ENCODE results near the gene DMRT3.

The DMRT3 gene

DNA sequence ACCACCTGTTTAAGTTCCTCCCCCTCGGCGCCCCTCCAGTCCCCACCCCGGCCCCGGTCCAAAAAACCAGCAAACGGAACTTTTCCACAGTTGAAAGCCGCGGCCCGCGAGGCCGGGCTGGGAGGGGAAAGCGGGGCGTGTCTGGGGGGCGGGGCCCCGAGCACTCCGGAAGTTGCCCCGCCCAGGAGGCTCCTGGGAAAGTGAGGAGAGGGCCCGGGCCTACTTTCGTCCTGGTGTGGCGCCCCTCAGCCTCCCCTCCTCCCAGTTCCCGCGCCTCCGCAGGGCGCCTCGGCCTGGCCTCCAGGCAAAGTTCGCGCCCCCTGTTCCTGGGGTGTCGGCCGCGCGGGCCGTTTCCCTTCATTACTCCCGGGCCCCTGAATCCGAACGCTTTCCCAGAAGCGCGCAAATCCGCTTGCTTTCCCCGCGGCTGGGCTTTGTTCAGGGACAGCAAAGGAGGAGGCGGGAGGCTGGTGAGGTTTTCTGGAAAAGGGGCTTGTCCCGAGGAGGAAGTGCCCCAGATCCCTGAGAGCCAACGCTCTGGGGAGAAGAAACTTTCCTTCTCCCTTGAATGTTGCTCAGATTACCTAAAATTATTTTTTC lies 4.5 kb upstream of the DMRT3 start:
- Histone ChIP-seq H3K4me1 (ENCODE audit: control insufficient read depth, insufficient read depth, low read length, poor library complexity, severe bottlenecking) (peaks cover 4% of the 10 kb centered on the region), H3K36me3 (ENCODE audit: control insufficient read depth, insufficient read depth, low read length) (no peaks in the 10 kb centered on the region), H3K27ac (ENCODE audit: low read depth, low read length, severe bottlenecking) (no peak overlapping the region), H3K4me3 (ENCODE audit: extremely low read depth, insufficient read depth, low read length, poor library complexity, severe bottlenecking) (peak overlapping the region; percentile 18), H3K9me3 (ENCODE audit: control insufficient read depth, low read length) (no peaks in the 10 kb centered on the region)
- 0% methylated on average over 14 to 23 of the region's 42 CpGs for WGBS, 2 experiments (ENCODE audit: insufficient coverage in 2 of 2)

DNA sequence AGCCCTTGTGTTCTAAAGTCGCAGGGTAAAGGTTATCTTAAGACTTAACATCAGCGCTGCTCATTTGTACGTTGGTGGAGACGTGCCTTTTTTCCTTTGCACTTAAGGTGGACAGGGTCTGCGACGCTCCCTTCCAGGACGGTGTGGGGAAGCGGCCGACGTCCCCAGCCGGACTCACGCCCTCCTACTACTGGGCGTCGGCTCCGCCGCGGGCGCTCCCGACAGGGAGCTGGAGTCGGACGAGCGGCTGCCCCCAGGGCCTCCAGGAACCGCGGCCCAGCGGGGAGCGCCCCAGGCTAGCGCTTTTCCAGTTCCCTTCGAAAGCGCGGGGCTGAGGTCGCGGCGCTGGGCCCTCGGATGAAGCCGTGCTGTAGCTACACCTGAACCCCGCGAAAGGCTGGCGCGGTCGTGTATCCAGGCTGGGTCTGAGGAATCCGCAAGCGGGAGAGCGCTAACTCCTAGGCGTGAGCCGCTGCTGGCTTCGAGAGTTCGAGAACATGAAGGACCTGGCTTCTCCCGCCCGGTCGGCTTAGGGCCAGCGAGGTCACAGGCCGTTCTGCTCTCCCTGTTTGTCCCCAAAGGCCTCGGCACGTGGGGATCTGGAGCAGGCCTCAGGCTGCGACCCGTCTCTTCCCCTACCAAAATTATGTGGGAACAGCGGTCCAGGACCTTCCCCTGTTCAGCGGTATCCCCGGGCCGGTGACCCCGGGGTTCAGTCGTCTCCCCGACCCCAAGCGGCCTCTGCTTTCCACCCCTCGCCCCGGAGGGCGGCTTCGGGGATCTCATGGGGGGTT lies 3.8 kb upstream of the DMRT3 start:
- peaks cover 4% of the 10 kb centered on the region for H3K4me1 ChIP-seq (ENCODE audit: control insufficient read depth, insufficient read depth, low read length, poor library complexity, severe bottlenecking)
- H3K27ac ChIP-seq (ENCODE audit: low read depth, low read length, severe bottlenecking), result no peak overlapping the region
- H3K4me3 ChIP-seq (ENCODE audit: extremely low read depth, insufficient read depth, low read length, poor library complexity, severe bottlenecking), result peak overlapping the region; percentile 18
- no peaks in the 10 kb centered on the region for H3K9me3 ChIP-seq (ENCODE audit: control insufficient read depth, low read length)
- WGBS, 2 experiments (ENCODE audit: insufficient coverage in 2 of 2), result 2 to 3% methylated on average over 62 of the region's 68 CpGs
- no peaks in the 10 kb centered on the region for H3K36me3 ChIP-seq (ENCODE audit: control insufficient read depth, insufficient read depth, low read length)

DNA sequence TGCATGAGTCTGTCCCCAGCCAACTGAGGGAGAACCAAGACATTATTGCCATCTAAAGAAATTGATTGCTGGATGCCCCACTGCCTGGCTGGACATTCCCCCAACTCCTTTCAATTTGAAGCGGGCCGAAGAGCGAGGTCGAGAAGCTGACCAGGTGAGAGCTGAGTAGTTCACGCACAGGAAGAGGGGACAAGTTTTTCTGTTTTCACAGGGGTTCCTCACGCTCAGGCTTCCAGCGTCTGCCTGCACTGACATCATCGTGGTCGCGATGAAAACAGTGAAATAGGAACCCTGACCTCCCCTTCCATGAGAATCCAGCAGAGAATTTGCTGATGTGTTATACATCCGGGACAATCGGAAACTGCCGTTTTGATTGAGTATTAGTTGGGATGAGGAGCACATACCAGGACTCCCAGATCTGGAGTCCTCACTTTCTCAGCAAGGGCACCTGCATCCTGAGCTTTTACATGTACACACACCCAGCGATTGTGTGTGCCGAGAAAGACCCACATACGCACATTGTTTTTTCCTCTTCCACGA lies 3.1 kb upstream of the DMRT3 start:
- H3K27ac ChIP-seq (ENCODE audit: low read depth, low read length, severe bottlenecking), result no peak overlapping the region
- no peak overlapping the region for H3K4me3 ChIP-seq (ENCODE audit: extremely low read depth, insufficient read depth, low read length, poor library complexity, severe bottlenecking)
- no peaks in the 10 kb centered on the region for H3K36me3 ChIP-seq (ENCODE audit: control insufficient read depth, insufficient read depth, low read length)
- H3K9me3 ChIP-seq (ENCODE audit: control insufficient read depth, low read length), result no peaks in the 10 kb centered on the region
- peaks cover 4% of the 10 kb centered on the region for H3K4me1 ChIP-seq (ENCODE audit: control insufficient read depth, insufficient read depth, low read length, poor library complexity, severe bottlenecking)
- WGBS, 2 experiments (ENCODE audit: insufficient coverage in 2 of 2), result 5 to 6% methylated on average over 12 of the region's 17 CpGs

- Histone ChIP-seq H3K27ac (ENCODE audit: low read depth, low read length, severe bottlenecking) (no peak overlapping the region), H3K36me3 (ENCODE audit: control insufficient read depth, insufficient read depth, low read length) (no peaks in the 10 kb centered on the region), H3K9me3 (ENCODE audit: control insufficient read depth, low read length) (no peaks in the 10 kb centered on the region), H3K4me3 (ENCODE audit: extremely low read depth, insufficient read depth, low read length, poor library complexity, severe bottlenecking) (no peak overlapping the region), H3K4me1 (ENCODE audit: control insufficient read depth, insufficient read depth, low read length, poor library complexity, severe bottlenecking) (peaks cover 4% of the 10 kb centered on the region)
- 1 to 3% methylated on average over 11 to 17 of the region's 29 CpGs for WGBS, 2 experiments (ENCODE audit: insufficient coverage in 2 of 2)
Measured at GRCh38 chr9:974031-974995, 2.1 kb upstream of the DMRT3 start.

DNA sequence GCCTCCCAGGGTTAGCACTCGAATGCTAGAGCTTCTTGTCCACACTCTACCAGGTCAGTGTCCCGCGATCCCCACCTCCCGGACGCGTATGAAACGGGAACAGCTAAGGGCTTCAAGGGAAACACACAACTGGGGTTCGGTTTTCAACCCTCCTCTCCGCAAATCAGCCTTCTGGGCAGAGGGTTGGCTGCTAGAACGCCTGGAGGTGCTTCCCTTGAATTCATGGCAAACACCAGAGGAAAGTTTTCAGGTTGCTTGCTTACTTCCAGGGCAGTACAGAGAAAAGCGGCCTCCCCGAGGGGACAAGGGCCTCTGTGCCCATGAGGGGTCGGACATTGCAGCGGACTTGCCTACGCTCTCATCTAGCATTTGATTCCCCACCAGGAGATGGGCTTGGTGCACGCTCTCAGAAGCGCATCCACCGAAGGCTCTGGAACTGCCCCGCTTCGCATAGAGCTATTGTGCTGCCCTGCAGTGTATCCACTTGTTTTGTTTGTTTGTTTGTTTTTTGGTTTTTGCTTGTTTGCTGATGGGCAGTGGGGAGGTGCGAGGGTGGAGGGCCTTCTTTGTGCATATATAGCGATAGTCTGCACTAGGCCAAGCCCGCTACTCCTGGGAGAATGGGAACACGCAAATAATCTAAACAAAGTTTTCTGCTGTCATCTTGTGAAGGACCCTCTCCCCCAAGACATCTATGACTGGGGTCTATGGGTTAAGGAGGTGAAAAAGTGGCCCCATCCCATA lies 1.3 kb upstream of the DMRT3 start:
- Histone ChIP-seq H3K4me3 (ENCODE audit: extremely low read depth, insufficient read depth, low read length, poor library complexity, severe bottlenecking) (no peak overlapping the region), H3K4me1 (ENCODE audit: control insufficient read depth, insufficient read depth, low read length, poor library complexity, severe bottlenecking) (peaks cover 4% of the 10 kb centered on the region)
- WGBS, 2 experiments (ENCODE audit: insufficient coverage in 2 of 2), result 1 to 4% methylated on average over 12 to 15 of the region's 24 CpGs

GRCh38 chr9:975740-976257 lies 656 bp upstream of the DMRT3 start:
- Histone ChIP-seq H3K27ac (ENCODE audit: low read depth, low read length, severe bottlenecking) (no peak overlapping the region), H3K4me3 (ENCODE audit: extremely low read depth, insufficient read depth, low read length, poor library complexity, severe bottlenecking) (no peak overlapping the region), H3K4me1 (ENCODE audit: control insufficient read depth, insufficient read depth, low read length, poor library complexity, severe bottlenecking) (peaks cover 4% of the 10 kb centered on the region), H3K9me3 (ENCODE audit: control insufficient read depth, low read length) (no peaks in the 10 kb centered on the region), H3K36me3 (ENCODE audit: control insufficient read depth, insufficient read depth, low read length) (no peaks in the 10 kb centered on the region)
- 1 to 3% methylated on average over 7 to 12 of the region's 23 CpGs for WGBS, 2 experiments (ENCODE audit: insufficient coverage in 2 of 2)

More for the DNA sequence above, 1.3 kb upstream of the DMRT3 start:
- H3K27ac ChIP-seq (ENCODE audit: low read depth, low read length, severe bottlenecking), result no peak overlapping the region
- H3K36me3 ChIP-seq (ENCODE audit: control insufficient read depth, insufficient read depth, low read length), result no peaks in the 10 kb centered on the region
- H3K9me3 ChIP-seq (ENCODE audit: control insufficient read depth, low read length), result no peaks in the 10 kb centered on the region

DNA sequence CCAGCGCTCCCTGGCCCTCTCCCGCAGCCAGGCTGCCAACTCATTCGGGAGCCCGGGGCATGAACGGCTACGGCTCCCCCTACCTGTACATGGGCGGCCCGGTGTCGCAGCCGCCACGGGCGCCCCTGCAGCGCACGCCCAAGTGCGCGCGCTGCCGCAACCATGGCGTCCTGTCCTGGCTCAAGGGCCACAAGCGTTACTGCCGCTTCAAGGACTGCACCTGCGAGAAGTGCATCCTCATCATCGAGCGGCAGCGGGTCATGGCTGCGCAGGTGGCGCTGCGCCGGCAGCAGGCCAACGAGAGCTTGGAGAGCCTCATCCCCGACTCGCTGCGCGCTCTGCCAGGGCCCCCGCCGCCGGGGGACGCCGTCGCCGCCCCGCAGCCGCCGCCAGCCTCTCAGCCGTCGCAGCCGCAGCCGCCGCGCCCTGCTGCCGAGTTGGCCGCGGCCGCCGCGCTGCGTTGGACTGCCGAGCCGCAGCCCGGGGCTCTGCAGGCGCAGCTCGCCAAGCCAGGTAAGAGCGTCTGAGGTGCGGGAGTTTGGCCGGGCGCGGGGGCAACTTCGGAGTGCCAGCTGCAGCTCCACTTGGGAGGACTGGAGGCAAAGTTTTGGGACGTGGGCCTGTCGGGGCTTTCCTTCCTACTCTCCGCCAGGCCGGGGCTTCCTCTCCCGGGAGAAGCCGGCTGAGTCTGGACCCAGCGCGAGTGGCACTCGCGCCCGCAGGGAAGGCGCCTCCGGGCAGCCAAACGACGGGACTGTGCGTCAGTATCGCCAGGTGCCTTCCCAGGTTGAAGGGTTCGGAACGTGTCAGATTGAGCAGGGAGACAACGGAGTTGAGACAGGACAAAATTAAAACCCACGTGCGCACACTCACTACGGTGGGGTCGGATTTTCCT lies 735 bp downstream of the DMRT3 start:
- Histone ChIP-seq H3K36me3 (ENCODE audit: control insufficient read depth, insufficient read depth, low read length) (no peaks in the 10 kb centered on the region), H3K4me1 (ENCODE audit: control insufficient read depth, insufficient read depth, low read length, poor library complexity, severe bottlenecking) (peaks cover 4% of the 10 kb centered on the region), H3K4me3 (ENCODE audit: extremely low read depth, insufficient read depth, low read length, poor library complexity, severe bottlenecking) (no peak overlapping the region), H3K27ac (ENCODE audit: low read depth, low read length, severe bottlenecking) (no peak overlapping the region), H3K9me3 (ENCODE audit: control insufficient read depth, low read length) (no peaks in the 10 kb centered on the region)
- WGBS, 2 experiments (ENCODE audit: insufficient coverage in 2 of 2), result 1 to 2% methylated on average over 71 to 81 of the region's 92 CpGs

- no peak overlapping the region for H3K4me3 ChIP-seq (ENCODE audit: extremely low read depth, insufficient read depth, low read length, poor library complexity, severe bottlenecking)
- H3K4me1 ChIP-seq (ENCODE audit: control insufficient read depth, insufficient read depth, low read length, poor library complexity, severe bottlenecking), result peaks cover 4% of the 10 kb centered on the region
- H3K9me3 ChIP-seq (ENCODE audit: control insufficient read depth, low read length), result no peaks in the 10 kb centered on the region
- 16 to 20% methylated on average over 12 to 15 of the region's 19 CpGs for WGBS, 2 experiments (ENCODE audit: insufficient coverage in 2 of 2)
- no peak overlapping the region for H3K27ac ChIP-seq (ENCODE audit: low read depth, low read length, severe bottlenecking)
- no peaks in the 10 kb centered on the region for H3K36me3 ChIP-seq (ENCODE audit: control insufficient read depth, insufficient read depth, low read length)
Measured at GRCh38 chr9:977838-978830, 1.7 kb downstream of the DMRT3 start.
